ENCODE data around the gene SLC16A7.

- TF ChIP-seq CTCF (IDR thresholded peaks at IDR 0.05 in 8 of 11, conservative IDR thresholded peaks at IDR 0.05 in 3 of 11) (no peak), POLR2A (IDR thresholded peaks at IDR 0.05) (no peak), POLR2AphosphoS5 (IDR thresholded peaks at IDR 0.05) (peak in 1 of 3 donors; percentile 17)
Observed at GRCh38 chr12:59597385-59597781, 1.6 kb downstream of the SLC16A7 start.
